ENCODE measurements around the gene ATP8A2.

GRCh38 chr13:25371158-25371874, 458 bp upstream of the ATP8A2 start:
- TF ChIP-seq EGR1 (IDR thresholded peaks at IDR 0.05; ENCODE audit: borderline replicate concordance, low read depth, low read length) (no peak), RFX5 (IDR thresholded peaks at IDR 0.05; ENCODE audit: borderline replicate concordance, low read depth, low read length) (no peak), USF2 (IDR thresholded peaks at IDR 0.05; ENCODE audit: low read length) (no peak), CBX8 (IDR thresholded peaks at IDR 0.05; ENCODE audit: borderline replicate concordance, low read depth, low read length) (no peak), POLR2AphosphoS5 (IDR thresholded peaks at IDR 0.05; ENCODE audit: low read depth, low read length) (no peak), CTCF (IDR thresholded peaks at IDR 0.05; ENCODE audit: control extremely low read depth in 1 of 3, insufficient read depth in 1 of 3, low read depth in 1 of 3, low read length in 3 of 3) (no peak), SRF (IDR thresholded peaks at IDR 0.05; ENCODE audit: low read depth, low read length) (no peak)

Data from H1 (cell line).